Hepatocyte (in vitro differentiated cells): ENCODE data around the gene GPX4. TPM values are rescaled to one million over a fixed set of nuclear protein-coding genes. Genes with fewer than 3 reads are reported as not detected.
A peak's percentile ranks its signal among the peaks of the same experiment; 100 is the strongest.

Experiments
- DNase-seq: peaks from one replicate; pipeline ENCODE4 v3.0.0-alpha.2; 2016; ENCODE audit warnings: low spot score
- H2AFZ ChIP-seq: fragments of 200-600 bp; sonication (generic); 2 replicates; pipeline ENCODE4 v1.6.0; 2016; ENCODE audit warnings: antibody characterized with exemption, mild to moderate bottlenecking
- H3K27ac ChIP-seq: fragments of 200-600 bp; sonication (generic); 2 replicates; pipeline ENCODE4 v1.5.1; 2016; ENCODE audit warnings: mild to moderate bottlenecking
- H3K27me3 ChIP-seq: fragments of 200-600 bp; sonication (generic); 2 replicates; pipeline ENCODE4 v1.6.1; 2016
- H3K36me3 ChIP-seq: fragments of 200-600 bp; sonication (generic); replicated peaks from 2 replicates; pipeline ENCODE4 v1.5.1; 2016; ENCODE audit warnings: low read depth; ENCODE audit not compliant: insufficient read depth
- H3K4me1 ChIP-seq: fragments of 200-600 bp; sonication (generic); 2 replicates; pipeline ENCODE4 v1.5.1; 2016; ENCODE audit warnings: mild to moderate bottlenecking, moderate library complexity; ENCODE audit not compliant: insufficient read depth
- H3K4me2 ChIP-seq: fragments of 200-600 bp; sonication (generic); 2 replicates; pipeline ENCODE4 v1.6.0; 2016
- H3K4me3 ChIP-seq: fragments of 200-600 bp; sonication (generic); 2 replicates; pipeline ENCODE4 v1.5.1; 2016; ENCODE audit warnings: mild to moderate bottlenecking
- H3K79me2 ChIP-seq: fragments of 200-600 bp; sonication (generic); 2 replicates; pipeline ENCODE4 v1.6.0; 2017; ENCODE audit warnings: mild to moderate bottlenecking
- H3K9me2 ChIP-seq: fragments of 200-600 bp; sonication (generic); replicated peaks from 2 replicates; pipeline ENCODE4 v1.6.0; 2017; ENCODE audit warnings: mild to moderate bottlenecking; ENCODE audit not compliant: insufficient read depth
- H3K9me3 ChIP-seq: fragments of 200-600 bp; sonication (generic); 2 replicates; pipeline ENCODE4 v1.5.1; 2016; ENCODE audit warnings: low read depth, mild to moderate bottlenecking
- H4K20me1 ChIP-seq: fragments of 200-600 bp; sonication (generic); 2 replicates; pipeline ENCODE4 v1.6.0; 2016; ENCODE audit warnings: mild to moderate bottlenecking; ENCODE audit not compliant: insufficient read depth, poor library complexity, severe bottlenecking
- CTCF ChIP-seq: fragments of 200-600 bp; sonication (generic); IDR thresholded peaks from 2 replicates; pipeline ENCODE4 v1.5.1; 2016; ENCODE audit warnings: antibody characterized with exemption, mild to moderate bottlenecking; ENCODE audit not compliant: poor library complexity
- EZH2 ChIP-seq: fragments of 200-600 bp; sonication (generic); IDR thresholded peaks from 2 replicates; pipeline ENCODE4 v1.6.1; 2016; ENCODE audit warnings: antibody characterized with exemption, mild to moderate bottlenecking, borderline replicate concordance
- EZH2phosphoT487 ChIP-seq: fragments of 200-600 bp; sonication (generic); IDR thresholded peaks from one replicate; pipeline ENCODE4 v1.6.1; 2018; ENCODE audit warnings: antibody characterized with exemption, mild to moderate bottlenecking, low read depth, moderate library complexity; ENCODE audit not compliant: unreplicated experiment, severe bottlenecking
- WGBS: methylation state at CpG from one replicate; pipeline ENCODE4 v1.1.6; 2016; ENCODE audit warnings: low lambda C conversion rate; ENCODE audit errors: missing lambda C conversion rate; 5-methylcytosine and 5-hydroxymethylcytosine counted together
- polyA plus RNA-seq: library from polyadenylated mRNA; unstranded; fragments of >200 nt; fragmentation: Nextera tagmentation; extraction: Ambion mirVana; gene quantifications from 2 replicates; pipeline ENCODE4 v1.2.1, GENCODE V29; 2016
- total RNA-seq: library from RNA; depleted of rRNA; stranded (reverse); fragments of >200 nt; gene quantifications from 2 replicates; pipeline ENCODE4 v1.2.3, GENCODE V29; 2014

Gene GPX4
- total and polyA plus RNA-seq, 2 experiments from 2014 or later, result 539 to 735 TPM

- Histone ChIP-seq H3K79me2 (peaks cover 24% of the 10 kb centered on the region), H3K9me2 (no peaks in the 10 kb centered on the region), H2AFZ (no peak overlapping the region), H3K27ac (peak overlapping the region; percentile 99), H3K27me3 (no peaks in the 10 kb centered on the region), H3K36me3 (no peaks in the 10 kb centered on the region), H3K4me1 (peaks cover 30% of the 10 kb centered on the region), H3K9me3 (no peaks in the 10 kb centered on the region), H3K4me2 (peak overlapping the region; percentile 95), H3K4me3 (peak overlapping the region; percentile 95), H4K20me1 (peaks cover 19% of the 10 kb centered on the region)
- TF ChIP-seq EZH2, result no peak
- TF ChIP-seq CTCF, result no peak
- TF ChIP-seq EZH2phosphoT487, result no peak
- WGBS, result 28% methylated on average over 64 of the region's 69 CpGs
- DNase-seq, result peak; percentile 66
These were observed 1.4 kb downstream of the GPX4 start for GRCh38 chr19:1105008-1105872.

DNA sequence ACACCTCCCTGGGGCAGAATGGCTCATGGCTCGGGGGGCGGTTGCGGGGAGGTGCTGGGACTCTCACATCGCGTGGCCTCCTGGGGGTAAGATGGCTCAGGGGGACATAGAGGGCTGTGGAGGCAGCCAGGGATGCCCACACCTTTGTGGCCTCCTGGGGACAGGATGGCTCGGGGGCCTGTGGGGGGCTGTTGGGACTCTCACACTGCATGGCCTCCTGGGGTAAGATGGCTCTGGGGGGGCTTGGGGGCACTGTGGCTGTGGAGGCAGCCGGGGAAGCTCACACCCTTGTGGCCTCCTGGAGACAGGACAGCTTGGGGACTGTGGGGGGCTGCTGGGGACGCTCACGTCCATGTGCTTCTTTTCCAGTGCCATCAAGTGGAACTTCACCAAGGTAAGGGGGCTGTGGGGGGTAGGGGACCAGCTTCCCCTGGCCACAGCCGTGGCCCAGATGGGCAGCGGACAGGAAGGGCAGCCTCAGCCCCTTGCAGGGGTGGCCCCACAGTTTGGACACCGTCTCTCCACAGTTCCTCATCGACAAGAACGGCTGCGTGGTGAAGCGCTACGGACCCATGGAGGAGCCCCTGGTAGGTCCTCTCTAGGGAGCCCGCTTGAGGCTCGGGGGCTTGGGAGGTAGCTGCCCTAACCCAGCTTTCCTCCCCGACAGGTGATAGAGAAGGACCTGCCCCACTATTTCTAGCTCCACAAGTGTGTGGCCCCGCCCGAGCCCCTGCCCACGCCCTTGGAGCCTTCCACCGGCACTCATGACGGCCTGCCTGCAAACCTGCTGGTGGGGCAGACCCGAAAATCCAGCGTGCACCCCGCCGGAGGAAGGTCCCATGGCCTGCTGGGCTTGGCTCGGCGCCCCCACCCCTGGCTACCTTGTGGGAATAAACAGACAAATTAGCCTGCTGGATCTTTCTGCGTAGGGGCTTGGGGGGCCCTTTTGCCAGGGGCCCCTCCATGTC, 2.4 kb downstream of the GPX4 start:
- Histone ChIP-seq H3K27me3 (no peaks in the 10 kb centered on the region), H3K4me3 (no peak overlapping the region), H3K36me3 (no peaks in the 10 kb centered on the region), H3K9me2 (no peaks in the 10 kb centered on the region), H2AFZ (no peak overlapping the region), H3K4me1 (peaks cover 30% of the 10 kb centered on the region), H4K20me1 (peaks cover 19% of the 10 kb centered on the region), H3K79me2 (peaks cover 24% of the 10 kb centered on the region), H3K9me3 (no peaks in the 10 kb centered on the region), H3K27ac (peak overlapping the region; percentile 99), H3K4me2 (peak overlapping the region; percentile 95)
- WGBS, result 93% methylated on average over 31 of the region's 32 CpGs
- DNase-seq, result no peak
- TF ChIP-seq EZH2, result no peak
- no peak for TF ChIP-seq CTCF
- no peak for TF ChIP-seq EZH2phosphoT487

- H4K20me1 ChIP-seq, result peaks cover 19% of the 10 kb centered on the region
- H3K9me2 ChIP-seq, result no peaks in the 10 kb centered on the region
- no peak overlapping the region for H3K4me3 ChIP-seq
- no peaks in the 10 kb centered on the region for H3K36me3 ChIP-seq
- no peaks in the 10 kb centered on the region for H3K9me3 ChIP-seq
- no peak overlapping the region for H2AFZ ChIP-seq
- H3K27ac ChIP-seq, result no peak overlapping the region
- peaks cover 24% of the 10 kb centered on the region for H3K79me2 ChIP-seq
- H3K4me1 ChIP-seq, result peaks cover 22% of the 10 kb centered on the region
- DNase-seq, result peak; percentile 64
- peak overlapping the region; percentile 95 for H3K4me2 ChIP-seq
- WGBS, result 75% methylated on average over 15 of the region's 17 CpGs
- no peaks in the 10 kb centered on the region for H3K27me3 ChIP-seq
- TF ChIP-seq EZH2phosphoT487, result no peak
- peak; percentile 13 for TF ChIP-seq CTCF
These were observed 3.3 kb downstream of the GPX4 start for GRCh38 chr19:1106841-1107660.
